SK-N-MC (cell line): ENCODE results near the gene TACSTD2.

Source experiments
- DNase-seq: peaks from one replicate; pipeline ENCODE4 v3.0.0-alpha.2; 2011; ENCODE audit warnings: low read depth, low spot score
- H3K27ac ChIP-seq: fragments of 200-600 bp; sonication (generic); 2 replicates; pipeline ENCODE4 v1.5.1; 2016; ENCODE audit warnings: mixed run types
- H3K36me3 ChIP-seq: fragments of 200-600 bp; sonication (generic); 2 replicates; pipeline ENCODE4 v1.6.1; 2017; ENCODE audit warnings: antibody characterized with exemption, low read length, mixed read lengths; ENCODE audit not compliant: insufficient read depth
- H3K4me3 ChIP-seq: fragments of 200-600 bp; sonication (generic); 2 replicates; pipeline ENCODE4 v1.5.1; 2016
- H3K9ac ChIP-seq: fragments of 200-600 bp; sonication (generic); 2 replicates; pipeline ENCODE4 v1.8.0; 2017; ENCODE audit warnings: mixed run types, mixed read lengths; ENCODE audit not compliant: insufficient read length
- H3K9me3 ChIP-seq: fragments of 200-600 bp; sonication (generic); 2 replicates; pipeline ENCODE4 v1.6.1; 2017; ENCODE audit warnings: low read depth, mild to moderate bottlenecking, antibody characterized with exemption, low read length, moderate library complexity, mixed read lengths
- EZH2 ChIP-seq: fragments of 200-600 bp; sonication (generic); IDR thresholded peaks from one replicate; pipeline ENCODE4 v1.6.1; 2017; ENCODE audit warnings: antibody characterized with exemption
- FOXP2 ChIP-seq: optimal IDR thresholded peaks from 2 replicates; pipeline ENCODE3; 2011; ENCODE audit warnings: mild to moderate bottlenecking, moderate library complexity; ENCODE audit not compliant: insufficient read depth; ENCODE audit errors: extremely low read length, control extremely low read depth
- POLR2AphosphoS5 ChIP-seq: IDR thresholded peaks from 2 replicates; pipeline ENCODE4 v1.6.1; 2012; ENCODE audit warnings: mild to moderate bottlenecking, low read depth, low read length, borderline replicate concordance

TACSTD2 gene

DNA sequence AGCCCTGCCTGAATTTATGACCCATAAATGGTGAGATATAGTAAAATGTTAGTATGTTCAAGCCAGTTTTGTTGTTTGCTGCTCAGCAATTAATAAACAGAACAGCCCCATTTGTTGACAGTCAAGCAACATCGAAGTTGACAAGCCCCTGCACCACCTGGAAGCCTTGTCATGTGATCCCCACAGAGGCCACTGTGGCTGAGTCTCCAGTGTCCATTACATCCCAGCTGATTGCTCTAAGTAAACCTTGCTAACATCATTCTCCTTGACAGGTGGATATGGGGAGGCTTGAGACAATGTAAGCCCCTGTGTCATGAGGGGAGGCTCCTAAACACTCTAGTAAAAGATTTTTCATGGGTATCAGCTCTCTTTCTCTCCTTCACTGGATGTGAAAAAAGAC lies 17.5 kb upstream of the TACSTD2 start:
- Histone ChIP-seq H3K27ac (no peak overlapping the region), H3K9ac (no peak overlapping the region), H3K4me3 (no peak overlapping the region), H3K36me3 (no peaks in the 10 kb centered on the region), H3K9me3 (no peaks in the 10 kb centered on the region)
- TF ChIP-seq EZH2 (no peak), FOXP2 (no peak), POLR2AphosphoS5 (no peak)
- no peak for DNase-seq

DNA sequence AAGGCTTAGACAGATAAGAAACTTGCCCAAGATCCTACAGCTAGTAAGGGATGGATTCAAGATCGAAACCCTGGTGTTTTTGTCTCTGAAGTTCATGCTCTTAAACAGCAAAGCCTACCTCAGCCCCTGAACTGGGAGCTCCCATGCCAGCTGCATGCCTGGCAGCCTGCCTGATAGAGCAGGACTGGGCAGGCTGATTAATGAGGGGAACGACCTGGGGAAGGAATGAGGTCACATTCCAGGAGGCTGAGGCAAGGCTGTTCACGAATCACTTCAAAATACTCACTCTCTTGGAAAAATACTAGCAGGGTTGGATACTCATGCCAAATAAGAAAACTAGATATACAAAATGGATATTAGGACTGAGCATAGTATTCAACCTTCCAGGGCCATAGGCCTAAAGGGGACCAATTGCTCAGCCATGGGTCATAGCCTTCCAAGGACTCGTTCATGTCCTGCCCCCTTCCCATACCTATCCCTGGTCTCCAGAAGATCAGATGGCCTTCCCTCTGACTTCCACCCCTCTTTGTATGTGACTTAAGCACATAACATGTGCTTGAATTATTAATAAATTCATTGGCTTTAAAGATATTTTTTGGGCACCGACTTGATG lies 15.6 kb upstream of the TACSTD2 start:
- no peak for TF ChIP-seq POLR2AphosphoS5
- H3K27ac ChIP-seq, result no peak overlapping the region
- DNase-seq, result no peak
- H3K36me3 ChIP-seq, result no peaks in the 10 kb centered on the region
- no peaks in the 10 kb centered on the region for H3K9me3 ChIP-seq
- H3K4me3 ChIP-seq, result no peak overlapping the region
- H3K9ac ChIP-seq, result no peak overlapping the region

- no peak for DNase-seq
- Histone ChIP-seq H3K36me3 (no peaks in the 10 kb centered on the region), H3K27ac (no peak overlapping the region), H3K4me3 (no peak overlapping the region), H3K9me3 (no peaks in the 10 kb centered on the region), H3K9ac (no peak overlapping the region)
- TF ChIP-seq EZH2, result no peak
- TF ChIP-seq POLR2AphosphoS5, result no peak
- TF ChIP-seq FOXP2, result no peak
Measured at GRCh38 chr1:58591806-58592205, 14.8 kb upstream of the TACSTD2 start.

DNA sequence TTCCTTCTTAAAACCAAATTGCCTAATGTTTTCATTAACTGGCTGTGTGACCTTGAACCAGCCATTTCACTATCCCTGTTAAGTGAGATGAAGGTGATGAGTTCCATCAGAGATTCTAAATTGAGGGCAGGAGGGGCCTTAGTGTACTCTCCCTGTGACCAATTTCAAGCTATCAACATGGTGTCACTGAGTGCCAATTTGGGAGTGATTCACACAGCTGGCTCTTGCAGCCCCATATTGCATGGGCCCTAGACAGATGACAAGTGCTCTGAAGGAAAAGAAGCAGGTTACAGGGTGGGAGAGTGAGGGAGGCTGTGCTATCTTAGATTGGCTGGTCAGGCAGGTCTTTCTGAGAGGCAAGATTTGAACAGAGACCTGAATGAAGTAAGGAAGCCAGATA lies 13.0 kb upstream of the TACSTD2 start:
- TF ChIP-seq FOXP2 (no peak), EZH2 (no peak), POLR2AphosphoS5 (no peak)
- no peak overlapping the region for H3K27ac ChIP-seq
- DNase-seq, result no peak
- H3K9me3 ChIP-seq, result no peaks in the 10 kb centered on the region
- H3K9ac ChIP-seq, result no peak overlapping the region
- no peaks in the 10 kb centered on the region for H3K36me3 ChIP-seq
- no peak overlapping the region for H3K4me3 ChIP-seq

- TF ChIP-seq POLR2AphosphoS5, result no peak
- TF ChIP-seq EZH2, result no peak
- no peak for TF ChIP-seq FOXP2
- Histone ChIP-seq H3K9ac (no peak overlapping the region), H3K4me3 (no peak overlapping the region)
Measured at GRCh38 chr1:58588396-58588795, 11.3 kb upstream of the TACSTD2 start.

DNA sequence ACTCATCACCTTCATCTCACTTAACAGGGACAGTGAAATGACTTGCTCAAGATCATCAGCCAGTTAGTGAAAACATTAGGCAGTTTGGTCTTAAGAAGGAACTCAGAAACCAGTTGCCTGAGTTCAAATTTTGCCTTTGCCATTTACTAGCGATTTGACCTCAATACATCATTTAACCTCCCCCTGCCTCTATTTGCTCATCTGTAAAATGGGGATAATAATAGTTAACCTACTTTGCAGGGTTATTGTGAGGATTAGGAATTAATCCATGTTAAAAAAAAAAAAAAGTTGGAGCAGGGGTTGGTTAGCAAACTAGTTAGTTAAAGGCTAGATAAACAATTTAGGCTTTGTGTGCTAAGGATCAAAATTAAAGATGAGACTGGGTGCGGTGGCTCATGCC lies 10.6 kb upstream of the TACSTD2 start:
- TF ChIP-seq POLR2AphosphoS5, result no peak
- no peak for TF ChIP-seq EZH2
- no peak for TF ChIP-seq FOXP2

More at GRCh38 chr1:58588396-58588795, 11.3 kb upstream of the TACSTD2 start:
- no peaks in the 10 kb centered on the region for H3K36me3 ChIP-seq
- no peak overlapping the region for H3K27ac ChIP-seq
- no peaks in the 10 kb centered on the region for H3K9me3 ChIP-seq
- no peak for DNase-seq

GRCh38 chr1:58586271-58586670 lies 9.2 kb upstream of the TACSTD2 start:
- no peaks in the 10 kb centered on the region for H3K9me3 ChIP-seq
- no peak overlapping the region for H3K9ac ChIP-seq
- H3K36me3 ChIP-seq, result no peaks in the 10 kb centered on the region
- no peak overlapping the region for H3K27ac ChIP-seq
- H3K4me3 ChIP-seq, result no peak overlapping the region
- DNase-seq, result no peak
- TF ChIP-seq FOXP2, result no peak
- no peak for TF ChIP-seq POLR2AphosphoS5
- TF ChIP-seq EZH2, result no peak

More for the DNA sequence above, 10.6 kb upstream of the TACSTD2 start:
- no peaks in the 10 kb centered on the region for H3K9me3 ChIP-seq
- H3K4me3 ChIP-seq, result no peak overlapping the region
- no peak for DNase-seq
- H3K9ac ChIP-seq, result no peak overlapping the region
- H3K27ac ChIP-seq, result no peak overlapping the region
- no peaks in the 10 kb centered on the region for H3K36me3 ChIP-seq

GRCh38 chr1:58585581-58586151 lies 8.6 kb upstream of the TACSTD2 start:
- H3K27ac ChIP-seq, result no peak overlapping the region
- no peaks in the 10 kb centered on the region for H3K36me3 ChIP-seq
- H3K9ac ChIP-seq, result no peak overlapping the region
- no peaks in the 10 kb centered on the region for H3K9me3 ChIP-seq
- no peak for TF ChIP-seq EZH2
- no peak for TF ChIP-seq POLR2AphosphoS5
- no peak for TF ChIP-seq FOXP2
- no peak overlapping the region for H3K4me3 ChIP-seq
- DNase-seq, result no peak

GRCh38 chr1:58585166-58585565 lies 8.1 kb upstream of the TACSTD2 start:
- H3K27ac ChIP-seq, result no peak overlapping the region

More at GRCh38 chr1:58585166-58585565, 8.1 kb upstream of the TACSTD2 start:
- Histone ChIP-seq H3K4me3 (no peak overlapping the region), H3K9ac (no peak overlapping the region), H3K9me3 (no peaks in the 10 kb centered on the region), H3K36me3 (no peaks in the 10 kb centered on the region)
- no peak for TF ChIP-seq FOXP2
- no peak for TF ChIP-seq POLR2AphosphoS5
- DNase-seq, result no peak
